ENCODE measurements around the gene PHF12.

DNA sequence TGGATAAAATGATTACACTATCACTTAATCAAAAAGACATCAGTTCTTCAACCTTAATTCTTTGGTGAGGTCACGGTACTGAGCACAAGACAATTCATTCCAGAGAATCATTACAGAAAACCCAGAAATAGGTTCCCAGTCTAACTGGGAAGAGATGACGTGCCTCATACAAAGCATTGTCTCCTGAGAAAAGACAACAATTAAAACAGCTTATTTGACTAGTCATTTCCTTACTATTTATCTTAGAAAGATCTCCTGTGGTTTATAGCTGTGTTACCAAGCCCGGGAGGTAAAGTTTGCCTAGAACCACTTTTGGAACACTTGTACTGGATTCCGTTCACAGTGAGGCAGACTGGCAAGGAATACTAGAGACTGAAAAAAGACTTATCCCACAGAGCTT is 5.1 kb downstream of the PHF12 start:
- no peak for TF ChIP-seq EZH2phosphoT487 (conservative IDR thresholded peaks at IDR 0.05; ENCODE audit: low read length)
- TF ChIP-seq, protein P1, sequence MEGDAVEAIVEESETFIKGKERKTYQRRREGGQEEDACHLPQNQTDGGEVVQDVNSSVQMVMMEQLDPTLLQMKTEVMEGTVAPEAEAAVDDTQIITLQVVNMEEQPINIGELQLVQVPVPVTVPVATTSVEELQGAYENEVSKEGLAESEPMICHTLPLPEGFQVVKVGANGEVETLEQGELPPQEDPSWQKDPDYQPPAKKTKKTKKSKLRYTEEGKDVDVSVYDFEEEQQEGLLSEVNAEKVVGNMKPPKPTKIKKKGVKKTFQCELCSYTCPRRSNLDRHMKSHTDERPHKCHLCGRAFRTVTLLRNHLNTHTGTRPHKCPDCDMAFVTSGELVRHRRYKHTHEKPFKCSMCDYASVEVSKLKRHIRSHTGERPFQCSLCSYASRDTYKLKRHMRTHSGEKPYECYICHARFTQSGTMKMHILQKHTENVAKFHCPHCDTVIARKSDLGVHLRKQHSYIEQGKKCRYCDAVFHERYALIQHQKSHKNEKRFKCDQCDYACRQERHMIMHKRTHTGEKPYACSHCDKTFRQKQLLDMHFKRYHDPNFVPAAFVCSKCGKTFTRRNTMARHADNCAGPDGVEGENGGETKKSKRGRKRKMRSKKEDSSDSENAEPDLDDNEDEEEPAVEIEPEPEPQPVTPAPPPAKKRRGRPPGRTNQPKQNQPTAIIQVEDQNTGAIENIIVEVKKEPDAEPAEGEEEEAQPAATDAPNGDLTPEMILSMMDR (IDR thresholded peaks at IDR 0.05; ENCODE audit: insufficient read depth, low read length, poor library complexity, severe bottlenecking) = no peak
